NCI-H2171 treated with DMSO at 0.1 percent for 48 hours (cell line): ENCODE data around the gene SLC6A16.

Experiments used
- DNase-seq: peaks from one replicate; lab custom pipeline; 2025; lab: John Stamatoyannopoulos, UW

The SLC6A16 gene

GRCh38 chr19:49271080-49271753 lies 53.8 kb downstream of the SLC6A16 start:
- no peak for DNase-seq

- peak; percentile 60 for DNase-seq
Measured at GRCh38 chr19:49266409-49266808, 58.6 kb downstream of the SLC6A16 start.

- no peak for DNase-seq
Measured at GRCh38 chr19:49264258-49264657, 60.7 kb downstream of the SLC6A16 start.

DNA sequence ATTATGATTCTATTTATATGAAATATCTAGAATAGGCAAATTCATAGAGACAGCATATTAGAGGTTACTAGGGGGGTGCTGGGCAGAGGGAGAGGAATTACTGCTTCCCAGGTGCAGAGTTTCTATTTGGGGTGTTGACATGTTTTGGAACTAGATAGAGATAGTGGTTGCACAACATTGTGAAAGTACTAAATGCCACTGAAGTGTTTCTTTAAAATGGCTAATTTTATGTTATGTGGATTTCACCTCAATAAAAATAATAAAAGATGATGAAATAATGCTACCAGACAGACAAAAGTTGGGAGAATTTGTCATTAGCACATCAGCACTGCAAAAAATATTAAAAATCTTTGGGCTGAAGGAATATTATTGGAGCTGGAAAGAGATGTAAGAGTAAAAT lies 63.4 kb downstream of the SLC6A16 start:
- DNase-seq: no peak

GRCh38 chr19:49256691-49257090 lies 68.3 kb downstream of the SLC6A16 start:
- no peak for DNase-seq

DNA sequence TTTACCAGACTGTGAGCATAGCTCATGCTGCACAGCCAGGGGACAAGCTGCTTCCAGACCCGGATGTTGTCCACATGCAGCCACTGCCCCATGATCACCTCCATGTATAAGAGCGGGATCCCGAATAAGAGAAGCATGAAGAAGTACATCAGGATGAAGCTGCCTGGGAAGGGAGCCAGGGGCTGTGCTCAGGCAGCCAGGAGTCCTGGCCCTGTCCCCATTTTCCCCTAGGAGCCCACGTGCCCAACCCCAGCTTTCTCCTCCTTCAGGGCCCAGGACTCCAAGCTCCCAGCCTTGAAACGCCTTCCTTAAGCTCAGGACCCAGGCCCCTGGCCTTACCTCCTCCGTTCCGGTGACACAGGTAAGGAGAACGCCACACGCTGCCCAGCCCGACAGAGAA lies 69.3 kb downstream of the SLC6A16 start:
- DNase-seq: no peak

GRCh38 chr19:49249933-49250332 lies 75.1 kb downstream of the SLC6A16 start:
- DNase-seq: no peak

GRCh38 chr19:49247676-49248075 lies 77.3 kb downstream of the SLC6A16 start:
- DNase-seq: no peak

DNA sequence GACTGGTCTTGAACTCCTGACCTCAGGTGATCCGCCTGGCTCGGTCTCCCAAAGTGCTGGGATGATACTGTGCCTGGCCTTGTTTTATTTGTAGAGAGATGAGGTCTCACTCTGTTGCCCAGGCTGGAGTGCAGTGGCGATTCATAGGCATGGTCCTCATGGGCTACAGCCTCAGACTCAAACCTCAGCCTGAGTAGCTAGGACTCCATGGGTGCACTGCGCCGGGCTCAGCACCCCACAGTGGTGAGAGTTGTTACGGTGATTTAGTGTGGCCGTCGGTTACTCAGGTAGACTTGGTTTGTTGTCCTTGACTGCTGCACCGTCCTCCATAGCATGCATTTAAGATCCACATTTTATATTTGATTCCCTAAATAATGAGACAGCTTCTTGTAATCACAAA lies 80.7 kb downstream of the SLC6A16 start:
- no peak for DNase-seq

GRCh38 chr19:49243726-49244125 lies 81.3 kb downstream of the SLC6A16 start:
- DNase-seq: no peak

- no peak for DNase-seq
Measured at GRCh38 chr19:49243129-49243528, 81.9 kb downstream of the SLC6A16 start.

GRCh38 chr19:49241769-49242168 lies 83.2 kb downstream of the SLC6A16 start:
- no peak for DNase-seq
